LNCaP clone FGC (cell line): ENCODE results near the gene SPTBN1.

Experiments
- DNase-seq: peaks from one replicate; pipeline ENCODE4 v3.0.0-alpha.2; 2011; ENCODE audit warnings: low read depth
- H3K4me3 ChIP-seq: 2 replicates; pipeline ENCODE4 v1.5.1; 2011; ENCODE audit warnings: mild to moderate bottlenecking, low read depth, low read length, control low read depth
- TF ChIP-seq, protein P1 (sequence below): IDR thresholded peaks from 2 replicates; pipeline ENCODE4 v1.5.1; 2012; ENCODE audit warnings: mild to moderate bottlenecking; ENCODE audit not compliant: control insufficient read depth, insufficient read depth; ENCODE audit errors: extremely low read depth

Gene SPTBN1

GRCh38 chr2:54663424-54664030 is 207.4 kb downstream of the SPTBN1 start:
- DNase-seq, result no peak
- TF ChIP-seq, protein P1, sequence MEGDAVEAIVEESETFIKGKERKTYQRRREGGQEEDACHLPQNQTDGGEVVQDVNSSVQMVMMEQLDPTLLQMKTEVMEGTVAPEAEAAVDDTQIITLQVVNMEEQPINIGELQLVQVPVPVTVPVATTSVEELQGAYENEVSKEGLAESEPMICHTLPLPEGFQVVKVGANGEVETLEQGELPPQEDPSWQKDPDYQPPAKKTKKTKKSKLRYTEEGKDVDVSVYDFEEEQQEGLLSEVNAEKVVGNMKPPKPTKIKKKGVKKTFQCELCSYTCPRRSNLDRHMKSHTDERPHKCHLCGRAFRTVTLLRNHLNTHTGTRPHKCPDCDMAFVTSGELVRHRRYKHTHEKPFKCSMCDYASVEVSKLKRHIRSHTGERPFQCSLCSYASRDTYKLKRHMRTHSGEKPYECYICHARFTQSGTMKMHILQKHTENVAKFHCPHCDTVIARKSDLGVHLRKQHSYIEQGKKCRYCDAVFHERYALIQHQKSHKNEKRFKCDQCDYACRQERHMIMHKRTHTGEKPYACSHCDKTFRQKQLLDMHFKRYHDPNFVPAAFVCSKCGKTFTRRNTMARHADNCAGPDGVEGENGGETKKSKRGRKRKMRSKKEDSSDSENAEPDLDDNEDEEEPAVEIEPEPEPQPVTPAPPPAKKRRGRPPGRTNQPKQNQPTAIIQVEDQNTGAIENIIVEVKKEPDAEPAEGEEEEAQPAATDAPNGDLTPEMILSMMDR, result no peak
- H3K4me3 ChIP-seq, result no peak overlapping the region

DNA sequence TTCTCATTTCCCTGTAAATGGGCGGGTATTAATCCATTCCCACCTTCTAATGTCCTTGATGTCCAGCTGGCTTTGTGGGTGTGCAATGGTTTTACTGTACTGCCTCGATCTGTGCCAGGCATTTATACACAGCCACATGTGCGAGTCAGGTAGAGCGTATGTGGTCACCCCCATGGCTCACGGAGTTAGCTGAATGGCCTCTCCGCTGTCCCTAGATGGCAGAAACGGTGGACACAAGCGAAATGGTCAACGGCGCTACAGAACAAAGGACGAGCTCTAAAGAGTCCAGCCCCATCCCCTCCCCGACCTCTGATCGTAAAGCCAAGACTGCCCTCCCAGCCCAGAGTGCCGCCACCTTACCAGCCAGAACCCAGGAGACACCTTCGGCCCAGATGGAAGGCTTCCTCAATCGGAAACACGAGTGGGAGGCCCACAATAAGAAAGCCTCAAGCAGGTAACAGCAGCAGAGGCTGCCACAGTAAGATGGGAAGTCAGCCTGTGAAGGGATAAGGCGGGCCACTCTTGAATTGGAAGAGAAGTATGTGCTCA is 208.2 kb downstream of the SPTBN1 start:
- H3K4me3 ChIP-seq, result no peak overlapping the region
- DNase-seq, result no peak
- TF ChIP-seq, protein P1, result no peak

GRCh38 chr2:54665436-54665856 is 209.3 kb downstream of the SPTBN1 start:
- no peak overlapping the region for H3K4me3 ChIP-seq
- TF ChIP-seq, protein P1, result 0 out of 2 replicates have a peak, but pooled peaks have one; percentile 18
- no peak for DNase-seq

DNA sequence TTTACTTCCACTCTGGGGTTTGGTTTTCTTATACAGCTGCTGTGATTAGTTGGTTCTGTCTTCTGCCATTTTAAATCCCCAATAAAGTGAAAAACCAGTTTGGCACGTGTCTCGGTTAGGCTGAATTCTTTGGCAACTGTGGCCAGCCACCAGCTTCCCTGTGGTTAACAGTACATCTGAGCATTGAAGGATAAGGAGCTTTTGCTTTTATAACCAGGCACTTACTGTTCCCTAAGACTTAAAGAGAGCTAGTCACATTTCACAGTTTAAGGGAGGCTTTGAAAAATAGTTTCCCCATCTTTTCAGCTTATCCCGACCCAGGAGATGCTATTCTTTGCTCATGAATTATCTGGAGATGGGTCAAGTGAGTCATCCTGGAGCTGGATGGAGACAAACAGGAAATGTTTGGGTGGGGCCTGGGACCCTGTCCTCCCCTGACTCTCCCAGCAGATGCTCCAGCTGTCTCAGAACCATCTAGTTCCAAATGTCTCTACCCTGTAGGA is 210.1 kb downstream of the SPTBN1 start:
- DNase-seq, result no peak
- no peak overlapping the region for H3K4me3 ChIP-seq
- TF ChIP-seq, protein P1, result no peak

DNA sequence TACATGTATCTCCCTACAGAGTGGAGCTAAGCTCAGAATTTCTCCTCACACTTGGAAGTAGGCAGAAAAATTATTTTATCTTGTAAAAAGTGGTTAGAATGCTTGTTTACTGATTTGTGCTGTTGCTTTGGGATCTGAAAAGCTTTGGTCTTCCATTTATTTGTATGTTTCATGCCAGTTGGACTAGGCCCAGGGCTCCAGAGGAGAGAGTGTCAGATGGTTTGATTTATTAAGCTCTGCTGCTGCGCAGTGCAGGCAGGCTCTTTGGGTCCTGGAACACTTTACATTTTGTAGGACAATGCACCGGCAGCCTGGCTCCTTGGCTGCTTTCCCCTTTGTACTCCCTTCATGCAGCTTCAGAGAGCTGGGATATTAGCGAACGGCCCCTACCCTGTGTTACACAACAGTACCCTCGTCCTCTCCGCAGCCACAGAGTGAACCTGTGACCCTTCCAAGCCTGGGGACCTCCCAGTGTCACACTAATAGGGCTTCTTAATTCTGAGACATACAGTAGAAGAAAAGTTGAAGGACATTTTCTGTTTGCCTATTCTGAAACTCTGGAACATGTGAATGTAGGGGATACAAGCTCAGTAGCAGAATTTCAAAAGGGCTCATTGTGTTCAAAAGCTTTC is 210.6 kb downstream of the SPTBN1 start:
- no peak overlapping the region for H3K4me3 ChIP-seq
- no peak for DNase-seq
- TF ChIP-seq, protein P1, result no peak

- DNase-seq, result no peak
- H3K4me3 ChIP-seq, result no peak overlapping the region
- TF ChIP-seq, protein P1, result no peak
Observed at GRCh38 chr2:54667266-54667639, 211.1 kb downstream of the SPTBN1 start.
